Mucosa of rectum (tissue), 2 donors: ENCODE data around the gene PBX2.

Experiments
- H3K27ac ChIP-seq, 2 donors: one replicate each; pipeline ENCODE4 v1.7.0; 2013; ENCODE audit warnings: inconsistent platforms in 2 of 2, low read depth in 2 of 2, low read length in 2 of 2
- H3K27me3 ChIP-seq, 2 donors: one replicate each; pipeline ENCODE4 v1.7.0; 2013; ENCODE audit warnings: low read length in 2 of 2; ENCODE audit not compliant: control insufficient read depth in 2 of 2, insufficient read depth in 2 of 2
- H3K36me3 ChIP-seq, 2 donors: one replicate each; pipeline ENCODE4 v1.7.0; 2013; ENCODE audit warnings: low read length in 2 of 2; ENCODE audit not compliant: control insufficient read depth in 2 of 2, insufficient read depth in 2 of 2
- H3K4me1 ChIP-seq, 2 donors: one replicate each; pipeline ENCODE4 v1.7.0; 2013; ENCODE audit warnings: low read length in 2 of 2, mild to moderate bottlenecking in 1 of 2; ENCODE audit not compliant: control insufficient read depth in 2 of 2, insufficient read depth in 2 of 2
- H3K4me3 ChIP-seq, 2 donors: one replicate each; pipeline ENCODE4 v1.7.0; 2013; ENCODE audit warnings: low read length in 2 of 2
- H3K9ac ChIP-seq, 2 donors: one replicate each; pipeline ENCODE4 v1.7.0; 2013; ENCODE audit warnings: low read length in 2 of 2, low read depth in 1 of 2, mild to moderate bottlenecking in 1 of 2
- H3K9me3 ChIP-seq, 2 donors: one replicate each; pipeline ENCODE4 v1.7.0; 2013; ENCODE audit warnings: low read length in 2 of 2; ENCODE audit not compliant: control insufficient read depth in 2 of 2
- donor health status: healthy.
- donor health status: Normal muscosa, but diverticular disease.

The PBX2 gene

DNA sequence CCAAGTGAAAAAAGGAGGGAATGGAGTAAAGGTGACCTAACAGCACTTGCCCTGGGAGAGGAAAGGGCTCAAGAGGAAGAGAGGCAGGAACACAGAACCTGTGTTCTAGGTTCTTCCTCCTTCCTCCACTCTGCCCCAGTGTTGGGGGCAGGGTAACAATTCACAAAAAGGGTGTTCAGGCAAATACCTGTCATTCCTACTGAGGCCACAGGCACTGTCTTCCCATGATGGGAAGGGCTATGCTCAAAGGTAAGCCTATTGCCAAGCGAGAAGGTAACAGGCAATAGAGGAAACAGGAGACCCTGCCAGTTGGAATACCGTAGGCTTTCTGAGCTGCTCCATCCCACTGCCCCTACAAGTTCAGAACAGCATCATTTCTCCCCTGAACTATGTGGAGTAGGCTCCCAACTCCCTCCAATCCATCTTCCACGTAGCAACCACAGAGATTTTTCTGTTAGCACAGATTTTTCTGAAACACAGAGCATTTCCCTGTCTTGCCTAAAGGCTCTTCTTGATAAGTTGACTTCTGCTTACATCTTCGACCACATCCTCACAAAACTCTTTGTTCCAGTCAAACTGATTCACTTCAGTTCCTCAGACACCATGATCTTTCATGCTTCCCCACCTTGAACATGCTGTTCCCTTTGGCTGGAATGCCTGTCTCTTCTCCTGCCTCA lies 16.8 kb downstream of the PBX2 start:
- no peak overlapping the region for H3K27ac ChIP-seq
- H3K36me3 ChIP-seq, result peaks cover 15 to 29% of the 10 kb centered on the region in 2 donors

DNA sequence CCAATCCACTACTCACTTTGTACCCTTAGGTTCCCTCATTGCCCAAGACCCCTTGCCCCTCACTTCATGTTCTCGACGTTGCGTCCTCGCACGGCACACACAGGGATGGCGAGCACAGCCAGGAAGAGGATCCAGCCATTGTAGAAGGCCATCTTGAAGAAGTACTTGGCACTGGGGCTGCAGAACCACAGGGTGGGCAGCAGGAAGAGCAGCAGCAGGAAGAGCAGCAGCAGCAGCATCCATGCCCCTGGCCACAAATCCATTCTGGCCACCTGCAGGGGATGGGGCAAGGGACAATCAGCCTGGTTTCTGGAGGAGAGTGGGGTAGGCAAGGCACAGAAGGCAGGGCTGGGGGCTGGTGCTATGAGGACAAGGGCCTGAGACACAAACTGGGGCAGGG lies 18.8 kb downstream of the PBX2 start:
- H3K36me3 ChIP-seq, result peaks cover 25 to 45% of the 10 kb centered on the region in 2 donors
- H3K9ac ChIP-seq, result no peak overlapping the region
- no peak overlapping the region for H3K27ac ChIP-seq
- no peaks in the 10 kb centered on the region for H3K27me3 ChIP-seq
- no peak overlapping the region for H3K4me3 ChIP-seq
- no peaks in the 10 kb centered on the region for H3K9me3 ChIP-seq
- H3K4me1 ChIP-seq, result peaks cover 12 to 13% of the 10 kb centered on the region in 2 donors

More for the DNA sequence above, 16.8 kb downstream of the PBX2 start:
- Histone ChIP-seq H3K4me3 (no peak overlapping the region), H3K9me3 (no peaks in the 10 kb centered on the region), H3K4me1 (peaks cover 24 to 25% of the 10 kb centered on the region in 2 donors), H3K27me3 (no peaks in the 10 kb centered on the region), H3K9ac (no peak overlapping the region)

DNA sequence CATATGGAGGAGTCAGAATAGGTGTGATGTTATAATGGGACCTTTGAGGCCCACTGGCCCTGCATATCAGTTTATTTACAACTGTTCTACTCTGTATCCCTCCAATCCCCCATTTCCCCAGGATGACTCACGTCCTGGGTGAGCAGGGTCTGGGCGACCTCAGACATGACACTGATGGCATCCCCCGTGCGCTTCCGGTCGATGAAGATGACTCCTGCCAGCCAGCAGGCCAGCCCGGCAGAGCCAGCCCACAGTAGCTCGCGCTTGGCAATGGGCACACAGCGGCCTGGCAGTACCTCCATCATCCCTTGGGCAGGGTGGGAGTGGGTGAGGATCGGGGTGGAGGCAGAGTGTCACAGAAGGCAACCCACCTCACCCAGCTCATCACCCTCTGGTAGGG lies 19.7 kb downstream of the PBX2 start:
- H3K9ac ChIP-seq, result no peak overlapping the region
- H3K4me1 ChIP-seq, result peaks cover 6 to 8% of the 10 kb centered on the region in 2 donors
- H3K4me3 ChIP-seq, result no peak overlapping the region
- H3K9me3 ChIP-seq, result no peaks in the 10 kb centered on the region
- H3K27me3 ChIP-seq, result no peaks in the 10 kb centered on the region
- peaks cover 25 to 48% of the 10 kb centered on the region in 2 donors for H3K36me3 ChIP-seq
- H3K27ac ChIP-seq, result no peak overlapping the region

DNA sequence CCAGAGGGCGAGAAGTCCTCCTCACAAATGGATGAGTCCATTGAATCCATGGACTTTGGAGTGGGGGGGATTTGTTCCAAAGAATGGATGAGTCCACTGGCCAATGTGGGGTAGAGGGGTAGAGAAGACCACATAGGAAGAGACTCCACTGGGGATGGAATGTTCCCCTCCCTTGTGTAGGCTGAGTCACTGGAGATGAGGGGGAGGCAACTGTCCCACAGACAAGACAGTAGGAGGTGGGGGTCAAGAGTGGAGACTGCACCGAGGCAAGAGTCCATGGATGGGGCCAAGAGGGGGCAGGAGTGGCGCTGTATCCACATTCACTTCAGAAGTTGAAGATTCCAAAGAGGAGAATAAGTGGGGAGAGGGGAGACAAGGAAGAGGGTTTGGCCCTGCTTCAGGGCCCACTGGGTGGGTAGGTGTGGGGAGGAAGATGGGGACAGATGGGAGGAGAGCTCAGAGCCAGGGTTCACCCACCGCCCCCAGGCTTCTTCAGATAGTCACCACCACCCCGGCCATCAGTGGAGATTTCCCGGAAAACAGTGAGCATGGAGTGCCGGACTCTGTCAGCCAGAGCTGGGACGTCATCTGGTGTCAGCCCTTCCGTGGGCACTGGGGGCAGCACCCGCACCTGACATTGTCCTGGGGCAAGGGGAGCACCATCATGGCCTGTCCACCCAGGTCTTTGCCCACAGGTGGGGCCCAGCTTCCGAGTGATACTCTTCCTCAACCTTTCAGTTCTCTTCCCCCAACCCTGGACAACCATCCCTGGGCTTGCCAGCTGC lies 21.0 kb downstream of the PBX2 start:
- no peak overlapping the region for H3K27ac ChIP-seq
- H3K36me3 ChIP-seq, result peaks cover 25 to 48% of the 10 kb centered on the region in 2 donors
- H3K9ac ChIP-seq, result no peak overlapping the region
- no peaks in the 10 kb centered on the region for H3K27me3 ChIP-seq
- H3K4me3 ChIP-seq, result no peak overlapping the region
- H3K4me1 ChIP-seq, result no peaks in the 10 kb centered on the region
- H3K9me3 ChIP-seq, result no peaks in the 10 kb centered on the region

DNA sequence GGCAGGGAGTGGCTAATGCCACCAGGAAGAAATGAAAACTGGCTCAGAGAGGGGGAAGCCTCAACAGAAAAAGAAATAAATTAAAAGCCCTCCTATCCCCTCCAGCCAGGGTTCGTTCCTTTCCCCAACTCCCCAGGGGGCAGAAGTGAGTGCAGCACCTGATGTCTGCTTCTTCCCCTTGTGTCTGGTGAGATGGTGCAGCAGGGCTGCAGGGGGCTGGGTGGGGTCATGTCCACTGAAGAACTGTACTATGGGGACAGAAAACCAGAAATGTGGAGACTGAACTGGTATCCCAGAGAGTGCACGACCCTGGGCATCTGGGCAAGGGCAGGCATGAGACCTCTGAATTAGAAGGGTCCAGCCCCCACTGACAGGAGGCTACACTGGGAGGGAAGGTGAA lies 21.7 kb downstream of the PBX2 start:
- Histone ChIP-seq H3K36me3 (peaks cover 25 to 48% of the 10 kb centered on the region in 2 donors), H3K27ac (no peak overlapping the region), H3K4me1 (no peaks in the 10 kb centered on the region), H3K9ac (no peak overlapping the region), H3K4me3 (no peak overlapping the region), H3K27me3 (no peaks in the 10 kb centered on the region), H3K9me3 (no peaks in the 10 kb centered on the region)

DNA sequence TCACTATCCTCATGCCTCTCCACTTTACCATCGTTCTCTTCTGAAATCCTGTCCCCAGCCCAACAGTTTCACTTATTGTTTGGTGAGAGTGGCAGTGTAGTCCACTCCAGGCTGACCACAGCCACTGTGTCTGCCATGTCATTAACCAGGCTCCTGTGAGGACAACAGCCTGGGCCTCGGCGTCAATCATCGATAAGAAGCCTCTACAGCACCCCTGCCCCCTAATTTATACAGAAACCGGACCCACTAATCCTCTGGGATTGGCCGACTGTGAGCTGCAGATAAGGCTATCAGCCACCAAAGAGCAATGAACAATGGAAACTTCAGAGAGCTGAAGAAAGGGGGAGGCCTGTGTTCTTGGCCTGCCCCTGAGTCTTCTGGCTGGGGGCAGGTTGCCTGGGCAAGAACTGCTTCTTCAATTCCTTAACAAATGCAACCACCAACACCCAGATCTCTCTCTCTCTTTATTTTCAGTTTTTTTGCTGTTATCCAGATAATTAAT lies 22.2 kb downstream of the PBX2 start:
- H3K27ac ChIP-seq, result no peak overlapping the region
- H3K36me3 ChIP-seq, result peaks cover 25 to 48% of the 10 kb centered on the region in 2 donors
- no peaks in the 10 kb centered on the region for H3K9me3 ChIP-seq
- H3K4me3 ChIP-seq, result no peak overlapping the region
- H3K27me3 ChIP-seq, result no peaks in the 10 kb centered on the region
- H3K9ac ChIP-seq, result no peak overlapping the region
- no peaks in the 10 kb centered on the region for H3K4me1 ChIP-seq

DNA sequence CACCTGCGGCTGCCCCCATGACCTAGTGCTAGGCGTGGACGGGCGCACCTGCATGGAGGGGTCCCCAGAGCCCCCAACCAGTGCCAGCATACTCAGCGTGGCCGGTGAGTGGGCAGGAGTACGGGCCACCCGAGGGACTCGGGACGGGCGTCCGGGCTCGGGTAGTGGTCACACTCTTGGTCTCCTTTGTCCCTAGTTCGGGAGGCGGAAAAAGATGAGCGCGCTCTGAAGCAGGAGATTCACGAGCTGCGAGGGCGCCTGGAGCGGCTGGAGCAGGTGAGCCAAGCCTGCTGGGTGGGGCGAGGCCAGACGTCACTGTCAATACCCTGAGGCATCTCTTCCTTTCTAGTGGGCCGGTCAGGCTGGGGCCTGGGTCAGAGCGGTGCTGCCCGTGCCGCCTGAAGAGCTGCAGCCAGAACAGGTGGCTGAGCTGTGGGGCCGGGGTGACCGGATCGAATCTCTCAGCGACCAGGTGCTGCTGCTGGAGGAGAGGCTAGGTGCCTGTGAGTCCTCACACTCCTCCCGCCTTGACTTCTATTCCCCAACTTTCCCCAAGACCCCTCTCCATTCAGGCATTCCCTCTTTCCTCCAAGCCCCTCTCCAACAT lies 22.7 kb downstream of the PBX2 start:
- H3K27ac ChIP-seq, result no peak overlapping the region
- H3K9ac ChIP-seq, result no peak overlapping the region
- no peak overlapping the region for H3K4me3 ChIP-seq
- H3K36me3 ChIP-seq, result peaks cover 28 to 48% of the 10 kb centered on the region in 2 donors
- H3K9me3 ChIP-seq, result no peaks in the 10 kb centered on the region
- no peaks in the 10 kb centered on the region for H3K27me3 ChIP-seq
- no peaks in the 10 kb centered on the region for H3K4me1 ChIP-seq

DNA sequence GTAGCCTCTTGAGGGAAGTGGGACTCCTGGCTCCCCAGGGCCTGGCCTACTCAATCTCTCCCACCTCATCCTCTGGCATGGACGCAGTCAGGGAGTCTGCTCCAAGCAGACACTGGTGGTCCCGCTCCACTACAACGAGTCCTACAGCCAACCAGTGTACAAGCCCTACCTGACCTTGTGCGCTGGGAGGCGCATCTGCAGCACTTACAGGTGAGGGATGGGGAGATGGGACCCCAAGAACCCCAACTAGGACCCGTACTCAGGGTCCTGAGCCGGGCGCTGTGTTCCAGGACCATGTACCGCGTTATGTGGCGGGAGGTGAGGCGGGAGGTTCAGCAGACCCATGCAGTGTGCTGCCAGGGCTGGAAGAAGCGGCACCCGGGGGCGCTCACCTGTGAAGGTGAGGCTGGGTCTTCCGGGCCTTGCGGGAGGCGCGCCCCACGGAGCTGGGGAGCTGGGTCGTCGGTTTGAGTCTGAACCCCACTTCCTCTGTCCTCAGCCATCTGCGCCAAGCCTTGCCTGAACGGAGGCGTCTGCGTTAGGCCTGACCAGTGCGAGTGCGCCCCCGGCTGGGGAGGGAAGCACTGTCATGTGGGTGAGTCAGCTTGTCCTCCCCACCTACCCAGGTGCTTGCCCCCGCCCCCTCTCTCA lies 23.5 kb downstream of the PBX2 start:
- peaks cover 28 to 48% of the 10 kb centered on the region in 2 donors for H3K36me3 ChIP-seq

DNA sequence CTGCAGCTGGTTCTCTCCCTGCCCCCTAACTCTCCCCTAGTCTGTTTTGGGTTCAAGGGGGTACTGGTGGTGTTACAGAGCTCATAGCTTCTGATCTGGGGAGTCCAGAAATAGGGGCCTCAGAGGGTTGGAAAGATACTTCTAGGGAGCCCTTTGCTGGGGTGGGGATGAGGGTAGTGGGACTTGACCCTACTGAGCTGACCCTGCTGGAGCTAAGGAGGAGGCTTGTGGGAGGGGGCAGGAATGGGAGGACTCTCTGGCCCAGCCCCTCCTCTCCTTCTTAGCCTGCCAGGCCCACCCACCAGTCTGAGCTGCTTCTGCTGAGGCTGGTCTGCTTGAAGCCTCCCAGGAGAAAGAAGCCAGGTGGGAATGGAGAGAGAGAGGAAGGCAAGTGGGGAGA lies 25.7 kb downstream of the PBX2 start, which contains the start of gene EGFL8:
TSS of gene EGFL8 (plus strand) at position 301 of the 400 bp plus-strand sequence. CDS start 1,571 bp downstream, outside the sequence.
- Histone ChIP-seq H3K9me3 (no peaks in the 10 kb centered on the region), H3K27ac (peak within 1 kb of the TSS; percentile 9 to 29), H3K27me3 (no peaks in the 10 kb centered on the region), H3K9ac (no peak within 1 kb of the TSS), H3K4me3 (no peak within 1 kb of the TSS), H3K36me3 (peaks cover 19 to 29% of the 10 kb centered on the region in 2 donors), H3K4me1 (no peaks in the 10 kb centered on the region)

More for the DNA sequence above, 23.5 kb downstream of the PBX2 start:
- Histone ChIP-seq H3K27me3 (no peaks in the 10 kb centered on the region), H3K9me3 (no peaks in the 10 kb centered on the region), H3K9ac (no peak overlapping the region), H3K4me3 (no peak overlapping the region), H3K27ac (no peak overlapping the region), H3K4me1 (no peaks in the 10 kb centered on the region)
